DMS114 treated with DMSO at 0.1 percent for 48 hours (cell line): ENCODE data around the gene ETV7.
"Not testable (repeated sequence)": the region's sequence is repeated elsewhere in the genome, so short reads cannot be mapped to it uniquely, and the experiment has no call there.

Experiments used
- DNase-seq: peaks from one replicate; lab custom pipeline; 2025; ENCODE audit not compliant: unreplicated experiment; lab: John Stamatoyannopoulos, UW

ETV7 gene

GRCh38 chr6:36387440-36388303 is at the start of gene ETV7:
Gene ETV7 (minus strand): TSS chr6:36387669. CDS start chr6:36387541, 128 bp downstream.
- DNase-seq, result no peak

GRCh38 chr6:36436466-36436865 is 49.0 kb upstream of the ETV7 start:
- no peak for DNase-seq

DNA sequence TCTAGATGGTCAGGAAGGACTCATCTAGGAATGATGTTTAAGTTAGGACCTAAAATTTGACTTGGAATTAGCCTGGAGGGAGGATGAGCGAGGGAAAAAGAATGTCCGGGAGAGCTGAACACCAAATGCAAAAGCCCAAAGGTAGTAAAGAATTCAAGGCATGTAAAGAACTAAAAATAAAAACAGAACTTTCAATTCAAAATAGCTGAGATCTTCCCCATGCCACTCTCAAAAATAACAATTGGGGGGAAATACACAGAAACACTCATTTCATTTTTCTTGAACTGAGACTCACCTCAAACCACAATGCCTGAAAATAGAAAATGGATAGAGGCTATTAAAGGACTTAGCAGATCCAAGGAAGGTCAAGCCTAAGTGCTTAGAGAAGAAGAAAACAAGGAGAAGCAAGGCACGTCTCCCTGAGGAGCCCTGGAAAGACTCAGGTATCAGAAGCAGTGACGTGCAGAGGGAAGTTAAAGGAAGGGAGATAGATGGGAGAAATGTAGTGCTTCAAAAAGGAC is 44.7 kb upstream of the ETV7 start:
- no peak for DNase-seq

DNA sequence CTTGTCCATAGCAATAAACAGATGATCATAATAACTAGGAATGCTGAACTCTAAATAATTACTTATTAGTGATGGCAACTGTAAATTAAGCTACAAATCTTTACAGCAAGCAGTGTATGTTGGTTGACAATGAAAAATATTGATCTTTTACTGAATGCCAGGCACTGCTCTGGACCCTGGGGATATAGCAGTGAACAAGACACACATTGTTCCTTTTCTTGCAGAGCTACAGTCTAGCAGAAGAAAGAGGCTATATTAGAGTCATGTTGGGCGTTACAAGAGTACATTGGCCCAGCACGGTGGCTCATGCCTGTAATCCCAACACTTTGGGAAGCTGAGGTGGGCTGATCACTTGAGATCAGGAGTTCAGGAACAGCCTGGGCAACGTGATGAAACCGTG is 43.7 kb upstream of the ETV7 start:
- no peak for DNase-seq

- no peak for DNase-seq
Measured at GRCh38 chr6:36430351-36430750, 42.9 kb upstream of the ETV7 start.

DNA sequence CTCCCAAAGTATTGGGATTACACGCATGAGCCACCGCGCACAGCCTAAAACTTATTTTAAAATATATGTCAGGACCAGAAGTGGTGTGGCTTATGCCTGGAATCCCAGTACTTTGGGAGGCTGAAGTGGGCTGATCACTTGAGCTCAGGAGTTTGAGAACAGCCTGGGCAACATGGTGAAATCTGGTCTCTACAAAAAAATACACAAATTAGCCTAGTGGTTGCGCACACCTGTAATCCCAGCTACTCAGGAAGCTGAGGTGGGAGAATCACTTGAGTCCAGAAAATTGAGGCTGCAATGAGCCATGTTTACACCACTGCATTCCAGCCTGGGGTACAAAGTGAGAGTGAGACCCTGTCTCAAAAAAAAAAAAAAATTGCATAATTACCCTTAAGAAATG is 41.4 kb upstream of the ETV7 start:
- no peak for DNase-seq

GRCh38 chr6:36426622-36427021 is 39.2 kb upstream of the ETV7 start:
- DNase-seq, result no peak

- DNase-seq, result peak; percentile 98
Measured at GRCh38 chr6:36423101-36423824, 35.8 kb upstream of the ETV7 start.

- no peak for DNase-seq
Measured at GRCh38 chr6:36422714-36423100, 35.2 kb upstream of the ETV7 start.

DNA sequence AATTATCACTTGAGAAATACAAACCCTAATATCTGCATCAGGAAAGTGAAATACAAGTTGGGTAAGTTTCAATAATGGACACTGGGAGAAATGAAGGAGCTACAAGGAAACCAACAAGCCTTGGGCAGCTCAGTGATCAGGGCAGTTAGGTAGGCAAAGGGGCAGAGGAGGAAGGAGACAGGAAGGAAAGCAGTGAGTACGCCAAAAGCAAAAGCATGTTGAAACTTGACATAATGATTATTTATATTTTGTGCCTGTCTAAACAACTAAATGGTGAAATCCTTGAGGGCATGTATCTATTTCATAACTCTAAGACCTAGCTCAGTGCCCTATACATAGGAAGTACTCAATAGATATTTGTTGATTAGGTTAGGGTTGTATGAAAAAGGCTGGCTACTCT is 31.8 kb upstream of the ETV7 start:
- no peak for DNase-seq

DNA sequence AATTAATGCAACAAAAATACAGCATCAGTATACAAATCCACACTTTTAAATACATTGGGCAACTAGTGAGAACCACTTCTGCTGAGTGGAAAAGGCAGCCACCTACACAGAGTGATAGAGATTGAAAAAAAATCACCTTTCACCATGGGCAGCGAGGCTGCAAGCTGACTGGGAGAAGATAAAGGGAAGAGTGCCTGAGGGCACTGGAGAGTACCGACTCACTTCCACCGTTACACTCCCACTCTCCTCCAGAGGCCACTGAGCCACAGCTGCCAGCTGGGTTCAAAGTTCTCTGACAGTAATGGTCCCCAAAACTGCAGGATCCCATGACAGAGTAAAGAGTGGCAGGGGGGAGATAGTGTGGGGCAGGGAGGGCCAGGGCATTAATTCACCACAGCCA is 31.1 kb upstream of the ETV7 start:
- DNase-seq, result no peak

GRCh38 chr6:36414481-36414880 is 27.0 kb upstream of the ETV7 start:
- no peak for DNase-seq

GRCh38 chr6:36413489-36414480 is 26.3 kb upstream of the ETV7 start:
- no peak for DNase-seq

DNA sequence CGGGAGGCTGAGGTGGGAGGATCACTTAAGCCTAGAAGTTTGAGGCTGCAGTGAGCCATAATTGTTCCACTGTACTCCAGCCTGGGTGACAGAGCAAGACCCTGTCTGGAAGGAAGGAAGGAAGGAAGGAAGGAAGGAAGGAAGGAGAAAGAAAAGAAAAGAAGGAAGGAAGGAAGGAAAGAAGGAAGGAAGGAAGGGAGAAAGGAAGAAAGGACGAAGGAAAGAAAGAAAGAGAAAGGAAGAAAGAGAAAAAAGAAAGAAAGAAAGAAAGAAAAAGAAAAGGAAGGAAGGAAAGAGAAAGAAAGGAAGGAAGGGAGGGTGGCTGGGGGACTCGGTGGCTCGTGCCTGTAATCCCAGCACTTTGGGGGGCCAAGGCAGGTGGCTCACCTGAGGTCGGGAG is 22.2 kb upstream of the ETV7 start:
- not testable (repeated sequence) for DNase-seq

- no peak for DNase-seq
Measured at GRCh38 chr6:36404164-36404563, 16.7 kb upstream of the ETV7 start.

DNA sequence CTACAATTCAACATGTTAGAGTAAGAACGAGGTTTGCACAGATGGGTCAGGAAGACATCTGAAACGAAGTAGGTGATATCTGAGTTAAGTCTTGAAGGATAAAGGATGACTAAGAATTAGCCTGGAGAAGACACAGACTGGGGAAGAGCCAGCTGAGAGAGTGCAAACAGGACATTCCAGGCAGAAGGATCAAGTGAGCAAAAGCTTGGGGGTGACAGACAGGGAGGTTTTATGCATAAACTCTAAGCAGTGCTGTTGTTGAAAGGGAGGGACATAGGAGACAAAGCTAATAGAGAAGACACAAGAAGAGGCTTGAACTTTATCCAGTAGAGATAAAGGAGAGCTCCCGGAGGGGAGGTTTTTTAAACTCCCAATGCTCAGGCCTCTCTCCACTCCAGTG is 15.0 kb upstream of the ETV7 start:
- no peak for DNase-seq

DNA sequence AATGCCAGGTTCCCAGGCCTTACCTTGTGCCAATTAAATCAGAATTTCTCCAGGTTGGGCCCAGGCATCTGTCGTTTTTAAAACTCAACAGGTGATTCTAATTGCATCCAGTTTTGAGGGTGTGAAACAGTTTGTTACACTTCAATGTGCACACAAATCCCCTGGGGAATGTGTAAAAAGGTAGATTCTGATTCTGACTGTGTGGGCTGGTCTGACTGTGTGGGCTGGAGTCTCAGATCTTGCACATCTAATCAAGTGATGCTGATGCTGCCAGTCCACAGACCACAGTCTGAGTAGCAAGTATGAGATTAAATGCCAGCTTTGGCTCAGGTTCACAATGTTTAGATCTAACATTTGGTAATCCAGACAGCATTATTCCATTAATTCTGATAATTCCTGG is 12.5 kb upstream of the ETV7 start:
- no peak for DNase-seq

DNA sequence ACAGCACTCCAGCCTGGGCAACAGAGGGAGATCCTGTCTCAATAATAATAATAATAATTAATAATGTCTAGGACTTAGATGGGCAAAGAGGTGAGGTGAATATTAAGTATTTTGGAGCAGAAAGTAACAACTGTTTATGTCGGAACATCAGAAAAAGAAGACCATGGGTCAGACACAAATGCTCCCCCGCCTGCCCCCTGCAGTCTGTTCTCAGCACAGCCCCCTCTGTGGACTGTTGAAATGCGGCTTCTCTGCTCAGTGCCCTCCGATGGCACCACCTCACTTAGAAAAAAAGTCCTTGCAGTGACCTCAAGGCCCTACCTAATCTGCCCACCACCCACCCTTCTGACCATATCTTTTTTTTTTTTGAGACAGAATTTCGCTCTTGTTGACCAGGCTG is 5.2 kb upstream of the ETV7 start:
- DNase-seq, result no peak

GRCh38 chr6:36389353-36389752 is 1.9 kb upstream of the ETV7 start:
- DNase-seq, result no peak

DNA sequence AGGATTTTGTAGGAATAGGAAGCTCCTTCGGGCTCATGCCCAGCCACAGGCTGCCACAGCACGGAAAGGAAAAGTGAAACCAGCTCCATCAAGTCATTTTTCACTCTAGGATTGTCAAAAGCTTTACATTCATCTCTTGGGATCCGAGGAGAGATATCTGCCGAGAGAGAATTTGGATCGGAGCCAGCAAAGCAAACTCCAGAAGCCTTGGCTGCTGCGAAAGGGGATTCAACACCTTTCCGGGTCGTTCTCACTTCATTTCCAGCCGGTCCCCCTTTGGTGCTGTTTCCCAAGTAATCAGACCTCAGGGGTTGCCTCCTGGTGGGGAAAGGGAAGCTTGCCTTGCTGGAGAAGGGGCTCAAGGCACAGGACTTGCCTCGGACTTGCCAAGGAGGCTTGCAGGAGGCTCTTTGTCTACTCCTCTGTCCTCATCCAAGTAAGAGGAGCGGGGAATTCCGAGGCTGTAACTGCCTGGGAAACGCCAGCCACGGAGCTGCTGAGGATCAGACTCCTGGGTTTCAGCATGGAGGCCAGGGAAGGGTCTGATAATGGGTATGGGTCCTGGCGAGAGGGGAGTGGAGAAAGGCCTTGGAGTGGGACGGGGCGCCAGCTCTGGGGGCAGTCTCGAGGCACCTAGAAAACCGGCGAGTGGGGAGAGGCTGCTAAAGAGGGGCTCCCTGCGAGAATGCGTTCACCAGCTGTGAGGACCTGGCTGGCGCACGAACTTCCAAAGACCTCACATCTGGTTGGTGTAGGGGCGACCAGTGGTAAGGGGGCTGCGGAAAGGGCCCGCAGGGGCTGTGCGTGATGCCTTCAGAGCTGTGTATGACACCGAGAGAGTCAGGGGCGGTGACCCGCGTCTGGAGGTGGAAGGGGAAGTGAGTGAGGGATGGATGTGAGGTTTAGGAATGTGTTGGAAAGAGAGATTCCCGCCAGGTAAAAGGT is 702 bp downstream of the ETV7 start:
- DNase-seq, result no peak
